Pancreas (tissue), 10 donors: Measurements from ENCODE around the gene CNIH2. TPM values are rescaled to one million over a fixed set of nuclear protein-coding genes. Genes with fewer than 3 reads are reported as not detected.
A peak's percentile ranks its signal among the peaks of the same experiment; 100 is the strongest.
"Not testable (repeated sequence)": the region's sequence is repeated elsewhere in the genome, so short reads cannot be mapped to it uniquely, and the experiment has no call there.

ENCODE experiments used
- ATAC-seq, 4 donors: fragments of 200-7000 bp; cut with Tn5 transposase; one replicate each; pipeline versions ENCODE4 v1.8.0 to v1.9.1; 2020; ENCODE audit warnings: mild to moderate bottlenecking in 4 of 4, moderate library complexity in 4 of 4
- DNase-seq, 6 donors: peaks; one replicate each; pipeline ENCODE4 v3.0.0-alpha.2; 2020
- FAIRE-seq: peaks from 2 replicates; lab custom pipeline; 2012; peaks lifted over from hg19 to GRCh38; lab: Jason Lieb, UNC
- H3K27ac ChIP-seq, 4 donors: fragments of 200-600 bp; sonication (generic); 1 replicate in 3 of 4; 2 replicates in 1 of 4; pipeline versions ENCODE4 v1.5.0 to v1.8.0; 2020
- H3K27me3 ChIP-seq, 4 donors: fragments of 200-600 bp; one replicate each; pipeline ENCODE4 v1.8.0; 2021
- H3K36me3 ChIP-seq, 3 donors: fragments of 200-600 bp; sonication (generic) in 1 of 3; one replicate each; pipeline versions ENCODE4 v1.5.0 to v1.8.0; 2020 to 2021
- H3K4me1 ChIP-seq, 3 donors: fragments of 200-600 bp; one replicate each; pipeline ENCODE4 v1.8.0; 2021
- H3K4me3 ChIP-seq, 4 donors: fragments of 200-600 bp; sonication (generic) in 2 of 4; one replicate each; pipeline versions ENCODE4 v1.5.0 to v1.8.0; 2020 to 2021
- H3K9me3 ChIP-seq, 4 donors: fragments of 200-600 bp; one replicate each; pipeline ENCODE4 v1.8.0; 2021
- CTCF ChIP-seq, 4 donors: fragments of 200-600 bp; sonication (generic) in 3 of 4; IDR thresholded peaks; one replicate each; pipeline versions ENCODE4 v1.5.0 to v1.8.0; 2021; ENCODE audit warnings: antibody characterized with exemption in 4 of 4
- WGBS, 2 donors: extraction: QIAGEN DNeasy Blood & Tissue Kit; methylation state at CpG; one replicate each; pipeline ENCODE4 v1.1.7; 2013; 5-methylcytosine and 5-hydroxymethylcytosine counted together
- intact Hi-C, 3 donors: fragments of 100-400 bp; cut with DNase I; formaldehyde crosslinking; loops; one replicate each; pipeline versions ENCODE4 v1.11.1 to v1.14.2; 2022
- polyA plus RNA-seq, 2 donors: library from polyadenylated mRNA; stranded (reverse); fragments of 200-250 nt; gene quantifications; one replicate each; pipeline ENCODE4 v1.2.3, GENCODE V29; 2013
- total RNA-seq, 6 donors: library from RNA; stranded (reverse); fragmentation: NEBNext Ultra II Directional in 4 of 6; extraction: Animal tissue kit (Norgen Biotek cat#: 25700) in 4 of 6; gene quantifications; one replicate each; pipeline versions ENCODE4 v1.2.1 to v1.2.4, GENCODE V29; 2021 to 2023
- donor health status: healthy with polysubstance abuse.
- donor health status: DM: no; HTN: no; CAD: no; lungs with moderate emphysema.
- donor health status: DM: no; HTN: no; CAD: no.
- donor health status: control.
- donor health status: control.
- donor health status: Bipolar disorder and iron deficiency.
- donor health status: DM: yes; HTN: yes; CAD: no.
- donor health status: DM: no; HTN: no; CAD: no.
- donor health status: DM: no; HTN: no; CAD: no.
- donor health status: DM: yes; HTN: yes; CAD: no.

CNIH2 gene
- total and polyA plus RNA-seq, 8 donors, result 0.83 to 34.3 (median 3.8) TPM

DNA sequence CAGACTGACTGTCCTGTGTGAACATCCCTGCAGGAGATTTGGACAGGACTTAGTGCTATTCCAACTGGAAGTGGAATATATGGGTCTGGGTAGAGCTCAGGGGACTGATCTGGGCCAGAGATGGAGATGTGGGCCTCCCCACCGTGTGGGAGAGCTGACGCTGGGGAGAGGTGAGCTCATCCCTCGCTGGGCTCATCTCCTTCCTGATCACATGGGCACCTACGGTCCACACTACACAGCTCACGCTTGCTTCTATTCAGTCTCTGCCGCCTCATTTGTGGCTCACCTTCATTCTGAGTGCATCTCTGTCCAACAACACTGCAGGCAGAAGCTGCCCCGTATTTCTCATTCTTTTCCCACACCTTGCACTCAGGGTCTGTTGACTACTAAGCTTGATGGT lies 26.2 kb upstream of the CNIH2 start:
- no peak for FAIRE-seq
- no peak for DNase-seq
- no peaks in the 10 kb centered on the region for H3K9me3 ChIP-seq
- no peak overlapping the region for H3K27ac ChIP-seq
- intact Hi-C loops, result no loop called here
- TF ChIP-seq CTCF (IDR thresholded peaks at IDR 0.05), result no peak
- no peaks in the 10 kb centered on the region for H3K27me3 ChIP-seq
- H3K4me1 ChIP-seq, result no peaks in the 10 kb centered on the region
- H3K36me3 ChIP-seq, result no peaks in the 10 kb centered on the region
- no peak for ATAC-seq
- WGBS, 2 donors, result 77 to 79% methylated on average over 7 of the region's 7 CpGs
- no peak overlapping the region for H3K4me3 ChIP-seq

- H3K27me3 ChIP-seq, ATAC-seq, H3K4me3 ChIP-seq, H3K36me3 ChIP-seq, H3K27ac ChIP-seq, H3K4me1 ChIP-seq, H3K9me3 ChIP-seq, DNase-seq, intact Hi-C loops, FAIRE-seq: not testable (repeated sequence)
- 53 to 59% methylated on average over 6 of the region's 6 CpGs for WGBS, 2 donors
These were observed 24.9 kb upstream of the CNIH2 start for GRCh38 chr11:66253081-66253480.

- Histone ChIP-seq H3K27me3 (no peaks in the 10 kb centered on the region), H3K27ac (peak overlapping the region in 3 of 4 donors; percentile 30 to 61 (median 48)), H3K4me1 (peaks cover 0 to 6% (median 0%) of the 10 kb centered on the region in 3 donors), H3K9me3 (no peaks in the 10 kb centered on the region), H3K4me3 (peak overlapping the region; percentile 75 to 93 (median 84)), H3K36me3 (no peaks in the 10 kb centered on the region)
- 4 to 5% methylated on average over 27 to 28 of the region's 28 CpGs for WGBS, 2 donors
- DNase-seq (no peak), ATAC-seq (peak in 2 of 4 donors; percentile 4 to 6), FAIRE-seq (no peak)
- TF ChIP-seq CTCF (IDR thresholded peaks at IDR 0.05), result peak in 2 of 4 donors; percentile 2 to 5
- intact Hi-C loops, result no loop called here
These were observed 19.5 kb upstream of the CNIH2 start for GRCh38 chr11:66258473-66258893.

GRCh38 chr11:66259225-66259624 lies 18.8 kb upstream of the CNIH2 start:
- no peak for FAIRE-seq
- Histone ChIP-seq H3K4me1 (peaks cover 0 to 6% (median 0%) of the 10 kb centered on the region in 3 donors), H3K27me3 (no peaks in the 10 kb centered on the region), H3K4me3 (no peak overlapping the region), H3K36me3 (no peaks in the 10 kb centered on the region), H3K9me3 (no peaks in the 10 kb centered on the region), H3K27ac (no peak overlapping the region)
- DNase-seq, result no peak
- TF ChIP-seq CTCF (IDR thresholded peaks at IDR 0.05), result no peak
- 97 to 99% methylated on average over 2 of the region's 2 CpGs for WGBS, 2 donors
- ATAC-seq, result no peak
- intact Hi-C loops, result no loop called here

- H3K27me3 ChIP-seq, result no peaks in the 10 kb centered on the region
- DNase-seq (no peak), ATAC-seq (no peak), FAIRE-seq (no peak)
- H3K27ac ChIP-seq, result no peak overlapping the region
- no peaks in the 10 kb centered on the region for H3K36me3 ChIP-seq
- H3K9me3 ChIP-seq, result no peaks in the 10 kb centered on the region
- no peak overlapping the region for H3K4me3 ChIP-seq
- peaks cover 0 to 6% (median 0%) of the 10 kb centered on the region in 3 donors for H3K4me1 ChIP-seq
- intact Hi-C loops, result no loop called here
- TF ChIP-seq CTCF (IDR thresholded peaks at IDR 0.05), result no peak
- WGBS, 2 donors, result 87 to 91% methylated on average over 4 of the region's 4 CpGs
These were observed 18.0 kb upstream of the CNIH2 start for GRCh38 chr11:66259956-66260355.
